HepG2 (cell line): ENCODE results near the gene CCDC85C. TPM values are rescaled to one million over a fixed set of nuclear protein-coding genes. Genes with fewer than 3 reads are reported as not detected.

Experiments
- ATAC-seq: fragments of 200-7000 bp; cut with Tn5 transposase; 3 replicates; pipeline ENCODE4 v1.9.1; 2020; ENCODE audit warnings: mild to moderate bottlenecking, moderate library complexity
- BruUV-seq: library from RNA; stranded (reverse); fragments of 400-500 nt; replicated peaks from 2 replicates; lab custom pipeline; 2021; lab: Mats Ljungman, UMichigan
- CTCF ChIA-PET: fragments of 300-600 bp; formaldehyde crosslinking; extraction: SDS; loops from one replicate; lab custom pipeline; 2021; ENCODE audit warnings: low total read pairs, inconsistent platforms, low intra/inter-chr PET ratio; lab: Yijun Ruan, JAX
- POLR2A ChIA-PET: fragments of 350-600 bp; sonication (Branson Sonifier 250); formaldehyde crosslinking; loops from one replicate; lab custom pipeline; 2020; ENCODE audit warnings: antibody characterized with exemption, inconsistent platforms; lab: Yijun Ruan, JAX
- DNase-seq: peaks from one replicate; pipeline ENCODE4 v3.0.0-alpha.2; 2015; ENCODE audit warnings: low spot score
- FAIRE-seq: peaks from 3 replicates; lab custom pipeline; 2011; peaks lifted over from hg19 to GRCh38; lab: Jason Lieb, UNC
- H2AFZ ChIP-seq: one replicate; pipeline ENCODE4 v1.6.1; 2011; ENCODE audit warnings: low read length, inconsistent platforms
- H3K27ac ChIP-seq: fragments of 300-600 bp; 3 replicates; pipeline ENCODE4 v1.8.0; 2011; ENCODE audit warnings: mixed run types, mild to moderate bottlenecking, mixed read lengths, low read length, inconsistent platforms; ENCODE audit not compliant: insufficient read depth; ENCODE audit errors: extremely low read length
- H3K27me3 ChIP-seq, 2 experiments: fragments of 200-600 bp in 1 of 2; 2 replicates in 1 of 2; 3 replicates in 1 of 2; pipeline versions ENCODE4 v1.6.0 to v1.8.0; 2011; ENCODE audit warnings: low read length in 2 of 2, mild to moderate bottlenecking in 2 of 2, moderate library complexity in 2 of 2, inconsistent platforms in 1 of 2; ENCODE audit not compliant: insufficient read depth in 2 of 2, control insufficient read depth in 1 of 2
- H3K36me3 ChIP-seq, 2 experiments: fragments of 200-600 bp in 1 of 2; replicated peaks in 1 of 2; 2 replicates in 1 of 2; 3 replicates in 1 of 2; pipeline versions ENCODE4 v1.5.1 to v1.8.0; 2011; ENCODE audit warnings: low read length in 2 of 2, inconsistent platforms in 1 of 2; ENCODE audit not compliant: insufficient read depth in 2 of 2, control insufficient read depth in 1 of 2
- H3K4me1 ChIP-seq: 2 replicates; pipeline ENCODE4 v1.5.1; 2012; ENCODE audit warnings: low read length, inconsistent platforms; ENCODE audit not compliant: insufficient read depth
- H3K4me2 ChIP-seq: 2 replicates; pipeline ENCODE4 v1.6.0; 2011; ENCODE audit warnings: low read depth, low read length, inconsistent platforms
- H3K4me3 ChIP-seq, 3 experiments: fragments of 200-600 bp in 1 of 3; sonication (generic), shearing (Covaris generic) in 1 of 3; replicated peaks in 1 of 3; 2 replicates each; pipeline ENCODE4 v1.5.1; 2011 to 2016; ENCODE audit warnings: low read length in 3 of 3, inconsistent platforms in 2 of 3, low read depth in 2 of 3, mild to moderate bottlenecking in 2 of 3, control low read depth in 1 of 3, mixed read lengths in 1 of 3; ENCODE audit not compliant: insufficient read depth in 1 of 3
- H3K79me2 ChIP-seq: one replicate; pipeline ENCODE4 v1.6.1; 2011; ENCODE audit warnings: low read length, inconsistent platforms; ENCODE audit not compliant: insufficient read depth
- H3K9ac ChIP-seq: 2 replicates; pipeline ENCODE4 v1.6.0; 2011; ENCODE audit warnings: mild to moderate bottlenecking, low read depth, low read length, inconsistent platforms; ENCODE audit not compliant: insufficient read depth
- H3K9me3 ChIP-seq: 2 replicates; pipeline ENCODE4 v1.5.1; 2012; ENCODE audit warnings: mild to moderate bottlenecking, low read length
- H4K20me1 ChIP-seq: 2 replicates; pipeline ENCODE4 v1.6.0; 2011; ENCODE audit warnings: inconsistent platforms, mild to moderate bottlenecking, low read length, moderate library complexity; ENCODE audit not compliant: insufficient read depth
- ATAD3A ChIP-seq: sonication (generic); formaldehyde crosslinking; IDR thresholded peaks from 2 replicates; pipeline ENCODE4 v1.4.0; 2020; ENCODE audit warnings: missing genetic modification reagents
- GPN1 ChIP-seq: sonication (generic); formaldehyde crosslinking; IDR thresholded peaks from 2 replicates; pipeline ENCODE4 v1.5.1; 2020; ENCODE audit warnings: missing genetic modification reagents, borderline replicate concordance
- ZBTB33 ChIP-seq: sonication (generic); formaldehyde crosslinking; IDR thresholded peaks from 2 replicates; pipeline ENCODE4 v1.4.0; 2020; ENCODE audit warnings: missing genetic modification reagents
- ZBTB38 ChIP-seq: sonication (generic); formaldehyde crosslinking; IDR thresholded peaks from 2 replicates; pipeline ENCODE4 v1.5.1; 2020; ENCODE audit warnings: mild to moderate bottlenecking, missing genetic modification reagents
- ZNF263 ChIP-seq: sonication (generic); formaldehyde crosslinking; IDR thresholded peaks from 2 replicates; pipeline ENCODE4 v1.4.0; 2020; ENCODE audit warnings: missing genetic modification reagents
- ZNF589 ChIP-seq: sonication (generic); formaldehyde crosslinking; conservative IDR thresholded peaks from 2 replicates; pipeline ENCODE4 v1.8.0; 2022; ENCODE audit warnings: mild to moderate bottlenecking, moderate library complexity, missing genetic modification reagents
- ZNF670 ChIP-seq: sonication (generic); formaldehyde crosslinking; IDR thresholded peaks from 2 replicates; pipeline ENCODE4 v1.8.0; 2022; ENCODE audit warnings: mild to moderate bottlenecking, missing genetic modification reagents, borderline replicate concordance
- ZNF687 ChIP-seq: sonication (generic); formaldehyde crosslinking; IDR thresholded peaks from 2 replicates; pipeline ENCODE4 v1.5.1; 2020; ENCODE audit warnings: mild to moderate bottlenecking, missing genetic modification reagents, moderate library complexity
- WGBS: methylation state at CpG from one replicate; pipeline ENCODE4 v1.1.6; 2017; ENCODE audit warnings: low lambda C conversion rate; 5-methylcytosine and 5-hydroxymethylcytosine counted together
- in situ Hi-C: cut with HindIII; loops from 2 replicates; pipeline ENCODE4 v1.10.0; 2017; ENCODE audit warnings: low pct_unique_long_range_greater_than_20kb; ENCODE audit not compliant: extremely low pct_ligation_motif_present
- intact Hi-C: fragments of 100-400 bp; cut with micrococcal nuclease; formaldehyde crosslinking; loops from one replicate; pipeline ENCODE4 v1.10.0; 2022; ENCODE audit not compliant: unreplicated experiment
- polyA plus RNA-seq, 8 experiments: library from polyadenylated mRNA; depleted of rRNA in 3 of 8; stranded (reverse) in 7 of 8; unstranded in 1 of 8; fragments of >200 nt; fragmentation: Illumina TruSeq in 4 of 8; extraction: Trizol in 4 of 8; gene quantifications; 2 replicates each; pipeline versions ENCODE4 v1.2.1 to v1.2.3, GENCODE V29; 2011 to 2016; ENCODE audit warnings: low read depth in 4 of 8, missing spikeins in 1 of 8, mixed read lengths in 1 of 8; ENCODE audit not compliant: insufficient read depth in 1 of 8
- total RNA-seq, 5 experiments: library from RNA; depleted of rRNA; stranded (reverse); fragments of >200 nt; fragmentation: Illumina TruSeq; extraction: Trizol; gene quantifications; 2 replicates each; pipeline ENCODE4 v1.2.3, GENCODE V29; 2016; ENCODE audit warnings: low read depth in 1 of 5

CCDC85C gene
- total and polyA plus RNA-seq, 2 of the 13 experiments (the other 11 are each of a cell fraction or from before 2014, with no cell fraction given) = 18.8 to 43.8 TPM

GRCh38 chr14:99589651-99590530, 14.1 kb downstream of the CCDC85C start (continued):
- TF ChIP-seq ZNF670 = no peak
- no peak for TF ChIP-seq GPN1 (CRISPR knock-in tag)
- no peak for TF ChIP-seq ZNF589 (CRISPR knock-in tag)

- no peak for DNase-seq
- Histone ChIP-seq H3K4me1 (peaks cover 71% of the 10 kb centered on the region), H2AFZ (no peak overlapping the region), H3K36me3 (peaks cover 3 to 4% of the 10 kb centered on the region in 2 experiments; a peak in 3 of 5 replicates), H3K4me2 (no peak overlapping the region), H4K20me1 (peaks cover 33% of the 10 kb centered on the region; the same call in 1 of the 2 replicates), H3K4me3 (no peak overlapping the region), H3K79me2 (peaks cover 97% of the 10 kb centered on the region), H3K9me3 (no peaks in the 10 kb centered on the region)
- ATAC-seq = no peak
- BruUV-seq = no TSS peak
- in situ Hi-C loops (no loop called here), intact Hi-C loops (no loop called here)
- CTCF ChIA-PET = no interaction called here
- TF ChIP-seq ZBTB33 (peak; percentile 46; the same call in 1 of the 2 replicates), ZBTB38 (peak; percentile 96), ZNF687 (CRISPR knock-in tag) (0 out of 2 replicates have a peak, but pooled peaks have one; percentile 22), ATAD3A (no peak), ZNF263 (CRISPR knock-in tag) (peak; percentile 85)
- TF ChIP-seq, all 625 proteins: peak for 4
- H3K27ac ChIP-seq = peak overlapping the region; percentile 26
- POLR2A ChIA-PET = no interaction called here
- no peak overlapping the region for H3K9ac ChIP-seq
- WGBS = 88% methylated on average over 12 of the region's 18 CpGs
- FAIRE-seq = no peak
- H3K27me3 ChIP-seq = no peaks in the 10 kb centered on the region; a peak in 1 of 5 replicates
These were observed 15.0 kb downstream of the CCDC85C start for GRCh38 chr14:99589031-99589441.
